HepG2 (cell line): ENCODE data around the gene VEGFB. TPM values are rescaled to one million over a fixed set of nuclear protein-coding genes. Genes with fewer than 3 reads are reported as not detected.

Experiments used
- AFF4 ChIP-seq: sonication (generic); formaldehyde crosslinking; IDR thresholded peaks from 2 replicates; pipeline ENCODE4 v1.4.0; 2020; ENCODE audit warnings: missing genetic modification reagents
- AKAP8 ChIP-seq: sonication (generic); formaldehyde crosslinking; IDR thresholded peaks from 2 replicates; pipeline ENCODE4 v1.5.1; 2020; ENCODE audit warnings: mild to moderate bottlenecking, missing genetic modification reagents
- CENPBD1 ChIP-seq: sonication (generic); formaldehyde crosslinking; IDR thresholded peaks from 2 replicates; pipeline ENCODE4 v1.8.0; 2022; ENCODE audit warnings: missing genetic modification reagents, low read depth, mild to moderate bottlenecking, borderline replicate concordance
- FOXP1 ChIP-seq, 2 experiments: fragments of 450-650 bp in 1 of 2; IDR thresholded peaks; 2 replicates each; pipeline ENCODE4 v1.6.1; 2017 to 2018; ENCODE audit warnings: antibody characterized with exemption in 1 of 2
- GABPB1 ChIP-seq: IDR thresholded peaks from 2 replicates; pipeline ENCODE4 v1.6.1; 2016; ENCODE audit warnings: mild to moderate bottlenecking, missing genetic modification reagents, moderate library complexity, missing compliant biosample characterization
- GTF2F1 ChIP-seq: fragments of 150-350 bp; IDR thresholded peaks from 2 replicates; pipeline ENCODE4 v1.6.1; 2014; ENCODE audit warnings: low read length
- JARID2 ChIP-seq: sonication (generic); formaldehyde crosslinking; IDR thresholded peaks from 2 replicates; pipeline ENCODE4 v1.8.1; 2023; ENCODE audit warnings: missing genetic modification reagents, inconsistent platforms; ENCODE audit not compliant: insufficient replicate concordance
- KDM2A ChIP-seq: sonication (generic); formaldehyde crosslinking; IDR thresholded peaks from 2 replicates; pipeline ENCODE4 v1.4.0; 2020; ENCODE audit warnings: low read depth, missing genetic modification reagents, borderline replicate concordance
- MAFF ChIP-seq: IDR thresholded peaks from 2 replicates; pipeline ENCODE4 v1.6.1; 2011; ENCODE audit warnings: low read depth, low read length, improper control_type of control experiment
- MTF2 ChIP-seq: sonication (generic); formaldehyde crosslinking; IDR thresholded peaks from 2 replicates; pipeline ENCODE4 v1.5.0; 2020; ENCODE audit warnings: missing genetic modification reagents, borderline replicate concordance
- NCOR1 ChIP-seq: fragments of 200-600 bp; sonication (generic); IDR thresholded peaks from 2 replicates; pipeline ENCODE4 v1.7.0; 2017; ENCODE audit warnings: antibody characterized with exemption, low read length, borderline replicate concordance
- NFATC3 ChIP-seq: sonication (generic); formaldehyde crosslinking; IDR thresholded peaks from 2 replicates; pipeline ENCODE4 v1.5.1; 2020; ENCODE audit warnings: mild to moderate bottlenecking, missing genetic modification reagents
- RXRB ChIP-seq: IDR thresholded peaks from 2 replicates; pipeline ENCODE4 v1.6.1; 2016; ENCODE audit warnings: borderline replicate concordance, missing genetic modification reagents, missing compliant biosample characterization
- TEAD2 ChIP-seq: sonication (generic); formaldehyde crosslinking; IDR thresholded peaks from 2 replicates; pipeline ENCODE4 v1.9.0; 2021; ENCODE audit warnings: missing genetic modification reagents
- THAP11 ChIP-seq: IDR thresholded peaks from 2 replicates; pipeline ENCODE4 v1.6.1; 2016; ENCODE audit warnings: missing biosample characterization, missing genetic modification reagents
- ZFP82 ChIP-seq: sonication (generic); formaldehyde crosslinking; IDR thresholded peaks from 2 replicates; pipeline ENCODE4 v1.5.1; 2020; ENCODE audit warnings: mild to moderate bottlenecking, missing genetic modification reagents, borderline replicate concordance
- ZNF232 ChIP-seq: sonication (generic); formaldehyde crosslinking; IDR thresholded peaks from 2 replicates; pipeline ENCODE4 v1.4.0; 2020; ENCODE audit warnings: missing genetic modification reagents, borderline replicate concordance
- ZNF574 ChIP-seq: sonication (generic); formaldehyde crosslinking; IDR thresholded peaks from 2 replicates; pipeline ENCODE4 v1.4.0; 2020; ENCODE audit warnings: missing genetic modification reagents
- ZNF772 ChIP-seq: sonication (generic); formaldehyde crosslinking; IDR thresholded peaks from 2 replicates; pipeline ENCODE4 v1.5.0; 2020; ENCODE audit warnings: mild to moderate bottlenecking, missing genetic modification reagents
- polyA plus RNA-seq, 8 experiments: library from polyadenylated mRNA; depleted of rRNA in 3 of 8; stranded (reverse) in 7 of 8; unstranded in 1 of 8; fragments of >200 nt; fragmentation: Illumina TruSeq in 4 of 8; extraction: Trizol in 4 of 8; gene quantifications; 2 replicates each; pipeline versions ENCODE4 v1.2.1 to v1.2.3, GENCODE V29; 2011 to 2016; ENCODE audit warnings: low read depth in 4 of 8, missing spikeins in 1 of 8, mixed read lengths in 1 of 8; ENCODE audit not compliant: insufficient read depth in 1 of 8
- total RNA-seq, 5 experiments: library from RNA; depleted of rRNA; stranded (reverse); fragments of >200 nt; fragmentation: Illumina TruSeq; extraction: Trizol; gene quantifications; 2 replicates each; pipeline ENCODE4 v1.2.3, GENCODE V29; 2016; ENCODE audit warnings: low read depth in 1 of 5
- TF ChIP-seq, protein P1 (sequence below): sonication (generic); formaldehyde crosslinking; IDR thresholded peaks from 2 replicates; pipeline ENCODE4 v1.5.1; 2020; ENCODE audit warnings: missing genetic modification reagents, mild to moderate bottlenecking, borderline replicate concordance

Gene VEGFB
- total and polyA plus RNA-seq, 2 of the 13 experiments (the other 11 are each of a cell fraction or from before 2014, with no cell fraction given), result 9.0 to 11.3 TPM

GRCh38 chr11:64225608-64226506 is 8.5 kb upstream of the VEGFB start, which contains the start of the genes NUDT22 and TRPT1 (continued):
- TF ChIP-seq CENPBD1 (CRISPR knock-in tag), result no peak
- no peak for TF ChIP-seq NFATC3 (CRISPR knock-in tag)
- TF ChIP-seq KDM2A (CRISPR knock-in tag), result peak; percentile 84; the same call in 1 of the 2 replicates
- TF ChIP-seq MAFF, result no peak
- no peak for TF ChIP-seq ZNF232 (CRISPR knock-in tag)
- TF ChIP-seq JARID2, result no peak
- TF ChIP-seq GABPB1 (CRISPR knock-in tag), result peak; percentile 96
- no peak for TF ChIP-seq MTF2
- TF ChIP-seq RXRB, result peak; percentile 65
- peak; percentile 82 for TF ChIP-seq ZNF574 (CRISPR knock-in tag)
- no peak for TF ChIP-seq FOXP1 (IDR thresholded peaks at IDR 0.05)
- TF ChIP-seq FOXP1 (CRISPR knock-in tag; IDR thresholded peaks at IDR 0.05), result no peak
- TF ChIP-seq THAP11, result peak; percentile 85
- no peak for TF ChIP-seq TEAD2 (CRISPR knock-in tag)
- no peak for TF ChIP-seq AFF4
- TF ChIP-seq NCOR1, result no peak
- TF ChIP-seq ZNF772 (CRISPR knock-in tag), result peak; percentile 88
- no peak; the same call in 1 of the 2 replicates for TF ChIP-seq AKAP8 (CRISPR knock-in tag)
- no peak for TF ChIP-seq GTF2F1
- TF ChIP-seq, protein P1, sequence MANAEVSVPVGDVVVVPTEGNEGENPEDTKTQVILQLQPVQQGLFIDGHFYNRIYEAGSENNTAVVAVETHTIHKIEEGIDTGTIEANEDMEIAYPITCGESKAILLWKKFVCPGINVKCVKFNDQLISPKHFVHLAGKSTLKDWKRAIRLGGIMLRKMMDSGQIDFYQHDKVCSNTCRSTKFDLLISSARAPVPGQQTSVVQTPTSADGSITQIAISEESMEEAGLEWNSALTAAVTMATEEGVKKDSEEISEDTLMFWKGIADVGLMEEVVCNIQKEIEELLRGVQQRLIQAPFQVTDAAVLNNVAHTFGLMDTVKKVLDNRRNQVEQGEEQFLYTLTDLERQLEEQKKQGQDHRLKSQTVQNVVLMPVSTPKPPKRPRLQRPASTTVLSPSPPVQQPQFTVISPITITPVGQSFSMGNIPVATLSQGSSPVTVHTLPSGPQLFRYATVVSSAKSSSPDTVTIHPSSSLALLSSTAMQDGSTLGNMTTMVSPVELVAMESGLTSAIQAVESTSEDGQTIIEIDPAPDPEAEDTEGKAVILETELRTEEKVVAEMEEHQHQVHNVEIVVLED, result peak; percentile 84
- peak; percentile 96; the same call in 1 of the 2 replicates for TF ChIP-seq ZFP82 (CRISPR knock-in tag)
